Fibroblast of pulmonary artery (primary cell): ENCODE data around the gene RND3.

ENCODE experiments used
- DNase-seq: peaks from one replicate; pipeline ENCODE4 v3.0.0-alpha.2; 2010; ENCODE audit warnings: low read depth
- H3K4me3 ChIP-seq: replicated peaks from 2 replicates; pipeline ENCODE4 v1.5.1; 2011; ENCODE audit warnings: low read depth, mild to moderate bottlenecking, control low read depth, low read length, moderate library complexity
- CTCF ChIP-seq: IDR thresholded peaks from 2 replicates; pipeline ENCODE4 v1.5.1; 2011; ENCODE audit warnings: mild to moderate bottlenecking, control low read depth, low read length, inconsistent platforms; ENCODE audit errors: missing control alignments

RND3 gene

GRCh38 chr2:150485871-150486538 is 1.5 kb downstream of the RND3 start:
- peak overlapping the region; percentile 86 for H3K4me3 ChIP-seq

GRCh38 chr2:150485114-150485870 is 2.2 kb downstream of the RND3 start:
- H3K4me3 ChIP-seq, result peak overlapping the region; percentile 86
- peak; percentile 42 for TF ChIP-seq CTCF
- peak; percentile 74 for DNase-seq

More at GRCh38 chr2:150485871-150486538, 1.5 kb downstream of the RND3 start:
- peak; percentile 83 for DNase-seq
- no peak for TF ChIP-seq CTCF

- TF ChIP-seq CTCF, result no peak
- peak overlapping the region; percentile 86 for H3K4me3 ChIP-seq
- DNase-seq, result no peak
Observed at GRCh38 chr2:150484461-150485021, 2.9 kb downstream of the RND3 start.

GRCh38 chr2:150484006-150484405 is 3.5 kb downstream of the RND3 start:
- TF ChIP-seq CTCF, result no peak
- peak overlapping the region; percentile 86 for H3K4me3 ChIP-seq
- no peak for DNase-seq

GRCh38 chr2:150483532-150483931 is 3.9 kb downstream of the RND3 start:
- peak overlapping the region; percentile 86 for H3K4me3 ChIP-seq
- no peak for DNase-seq
- TF ChIP-seq CTCF, result no peak

DNA sequence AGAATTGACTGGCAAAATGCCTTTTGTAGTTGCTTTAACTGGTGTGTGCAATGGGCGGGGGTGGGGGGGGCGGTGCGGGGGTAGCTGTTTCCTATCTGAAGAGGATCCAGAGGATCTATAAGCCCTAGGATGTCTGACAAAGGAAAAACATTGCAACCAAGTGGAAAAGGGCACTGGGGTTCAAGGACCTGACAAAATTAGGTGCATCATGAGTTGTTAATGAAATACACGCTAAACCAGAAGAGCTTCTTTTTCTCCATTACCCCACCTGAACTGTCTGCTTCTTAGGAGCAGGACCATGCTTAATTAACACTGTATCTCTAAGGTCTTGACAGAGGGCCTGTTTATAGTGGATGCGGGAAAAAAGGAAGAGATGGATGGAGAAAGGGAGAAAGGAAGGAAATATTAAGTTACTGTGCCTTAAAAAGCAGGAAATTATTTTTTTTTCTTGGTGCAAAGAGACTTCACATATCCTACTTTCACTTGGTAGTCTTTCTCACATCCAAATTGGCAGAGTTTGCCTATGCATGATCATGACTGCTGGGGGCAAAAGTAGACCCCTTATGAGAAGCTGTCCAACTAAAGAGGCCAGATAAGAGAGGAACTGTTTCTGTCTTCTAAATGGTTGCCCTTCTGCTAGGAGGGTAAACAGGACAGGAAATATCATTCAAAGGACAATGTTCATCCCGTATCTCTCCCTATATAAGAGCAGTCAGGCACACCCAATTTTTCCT is 4.6 kb downstream of the RND3 start:
- peak overlapping the region; percentile 86 for H3K4me3 ChIP-seq
- no peak for TF ChIP-seq CTCF
- no peak for DNase-seq
